HUES64 (cell line): ENCODE data around the gene RCOR1.
"Not testable (repeated sequence)": the region's sequence is repeated elsewhere in the genome, so short reads cannot be mapped to it uniquely, and the experiment has no call there.

Source experiments
- H3K27ac ChIP-seq: 2 replicates; pipeline ENCODE4 v1.7.0; 2013; ENCODE audit warnings: low read depth, low read length, inconsistent platforms
- H3K27me3 ChIP-seq: 2 replicates; pipeline ENCODE4 v1.6.1; 2013; ENCODE audit warnings: mild to moderate bottlenecking, low read length; ENCODE audit not compliant: insufficient read depth
- H3K36me3 ChIP-seq: 2 replicates; pipeline ENCODE4 v1.6.1; 2013; ENCODE audit warnings: mild to moderate bottlenecking, low read length; ENCODE audit not compliant: insufficient read depth
- H3K4me1 ChIP-seq: 2 replicates; pipeline ENCODE4 v1.6.1; 2013; ENCODE audit warnings: mild to moderate bottlenecking, low read length, moderate library complexity; ENCODE audit not compliant: insufficient read depth
- H3K4me3 ChIP-seq: 2 replicates; pipeline ENCODE4 v1.5.1; 2013; ENCODE audit warnings: mild to moderate bottlenecking, low read length, moderate library complexity
- H3K9ac ChIP-seq: 2 replicates; pipeline ENCODE4 v1.6.1; 2013; ENCODE audit warnings: mild to moderate bottlenecking, low read depth, low read length
- H3K9me3 ChIP-seq: 2 replicates; pipeline ENCODE4 v1.6.1; 2013; ENCODE audit warnings: low read depth, low read length; ENCODE audit not compliant: insufficient read depth
- WGBS: fragments of 150-250, 120-280 bp; methylation state at CpG from one replicate; pipeline ENCODE4 v1.1.7; 2013; ENCODE audit warnings: missing lambda C conversion rate; 5-methylcytosine and 5-hydroxymethylcytosine counted together

The RCOR1 gene

DNA sequence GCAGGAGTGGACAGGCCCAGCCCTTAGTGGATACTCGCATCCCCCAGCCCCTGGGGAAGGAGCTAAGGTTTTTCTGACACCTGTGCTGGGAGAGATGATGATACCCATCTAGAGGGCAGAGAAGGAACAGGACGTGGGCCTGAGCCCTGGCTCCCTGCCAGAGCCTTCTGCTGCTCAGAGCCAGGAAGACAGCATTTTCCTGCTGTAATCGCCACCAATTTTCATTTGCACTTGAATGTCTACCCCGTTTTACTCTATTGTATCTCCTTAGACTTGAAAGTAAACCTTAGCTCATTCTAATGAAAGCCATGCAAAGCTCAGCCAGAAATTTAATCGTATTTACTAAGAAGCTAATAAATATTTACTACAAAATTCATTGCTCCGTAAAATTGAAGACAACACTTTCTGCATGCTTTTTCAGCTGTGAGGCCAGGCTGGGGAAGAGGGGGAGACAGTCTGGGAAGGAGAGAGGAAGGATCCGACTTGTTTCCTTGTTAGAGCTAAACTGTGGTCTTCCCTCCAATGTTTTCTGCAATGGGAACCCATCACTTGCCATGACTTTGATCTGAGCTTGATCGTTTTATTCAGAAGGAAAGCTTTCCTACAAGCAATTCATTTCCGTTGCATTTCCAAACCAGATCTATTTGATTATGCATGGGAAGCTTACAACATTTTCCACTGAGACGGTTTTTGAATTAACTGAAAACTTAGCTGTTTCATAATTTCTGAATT, 167.2 kb downstream of the RCOR1 start:
- 57% methylated on average over 10 of the region's 10 CpGs for WGBS

DNA sequence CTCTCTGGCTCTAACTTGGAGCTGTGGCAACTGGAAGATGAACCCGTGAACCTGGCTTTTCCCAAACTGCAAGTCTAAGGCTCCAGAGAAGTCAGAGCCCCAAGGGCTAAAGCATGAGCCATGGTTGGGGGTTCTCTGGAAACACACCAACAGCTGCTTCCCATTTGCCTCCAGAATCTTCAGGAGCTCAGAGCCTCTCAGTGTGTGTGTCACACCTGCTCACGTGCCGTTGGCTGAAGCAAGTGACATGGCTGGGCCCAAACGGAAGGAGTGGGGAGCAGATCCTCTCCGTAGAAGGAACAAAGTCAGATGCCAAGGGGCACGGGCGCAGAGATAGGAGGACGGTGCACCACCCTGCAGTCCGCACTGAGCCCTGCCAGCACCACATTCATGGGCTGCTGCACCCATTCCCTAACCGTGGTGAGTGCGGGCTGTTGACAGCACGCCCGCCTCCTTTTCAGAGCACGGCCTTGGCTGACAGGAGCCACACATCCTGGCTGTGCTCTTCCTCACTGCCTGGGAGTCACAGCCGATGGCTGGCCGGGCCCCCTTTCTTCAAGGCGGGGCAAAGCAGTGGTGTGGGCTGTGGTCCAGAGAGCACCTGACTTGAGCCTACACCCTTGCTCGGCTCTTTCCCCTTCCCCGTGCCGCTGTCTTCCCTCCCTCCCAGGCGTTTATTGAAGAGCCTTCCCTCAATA, 168.2 kb downstream of the RCOR1 start:
- Histone ChIP-seq H3K9ac (no peak overlapping the region), H3K4me3 (no peak overlapping the region), H3K27me3 (no peaks in the 10 kb centered on the region), H3K9me3 (no peaks in the 10 kb centered on the region), H3K27ac (no peak overlapping the region), H3K36me3 (no peaks in the 10 kb centered on the region), H3K4me1 (peaks cover 15% of the 10 kb centered on the region)
- 52% methylated on average over 21 of the region's 21 CpGs for WGBS

More for the DNA sequence above, 167.2 kb downstream of the RCOR1 start:
- Histone ChIP-seq H3K4me3 (no peak overlapping the region), H3K4me1 (peaks cover 15% of the 10 kb centered on the region), H3K27me3 (no peaks in the 10 kb centered on the region), H3K9me3 (no peaks in the 10 kb centered on the region), H3K36me3 (no peaks in the 10 kb centered on the region), H3K27ac (peak overlapping the region; percentile 15; the same call in 1 of the 2 replicates), H3K9ac (no peak overlapping the region)

DNA sequence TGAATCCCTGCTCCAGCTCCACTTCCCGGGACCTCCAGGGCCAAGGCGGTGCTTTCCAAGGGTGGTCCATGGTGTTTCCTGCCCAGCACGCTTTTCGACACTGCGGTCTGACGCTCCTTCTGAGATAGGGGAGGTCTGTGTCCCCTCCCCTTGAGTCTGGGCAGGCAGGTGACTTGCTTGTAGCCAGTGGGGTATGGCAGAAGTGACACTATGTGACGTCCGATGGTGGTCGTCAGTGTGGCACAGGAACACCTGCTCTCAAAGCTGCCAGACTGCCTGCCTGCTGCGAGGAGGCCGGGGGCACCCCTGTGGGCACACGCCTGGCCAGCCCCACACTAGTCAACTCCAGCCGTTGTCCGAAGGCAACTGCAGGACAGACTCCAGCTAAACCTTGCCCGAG, 168.8 kb downstream of the RCOR1 start:
- H3K27ac ChIP-seq: no peak overlapping the region
- H3K4me3 ChIP-seq: no peak overlapping the region
- H3K4me1 ChIP-seq: peaks cover 15% of the 10 kb centered on the region
- no peak overlapping the region for H3K9ac ChIP-seq
- H3K9me3 ChIP-seq: no peaks in the 10 kb centered on the region
- WGBS: 87% methylated on average over 15 of the region's 15 CpGs
- no peaks in the 10 kb centered on the region for H3K27me3 ChIP-seq
- no peaks in the 10 kb centered on the region for H3K36me3 ChIP-seq

DNA sequence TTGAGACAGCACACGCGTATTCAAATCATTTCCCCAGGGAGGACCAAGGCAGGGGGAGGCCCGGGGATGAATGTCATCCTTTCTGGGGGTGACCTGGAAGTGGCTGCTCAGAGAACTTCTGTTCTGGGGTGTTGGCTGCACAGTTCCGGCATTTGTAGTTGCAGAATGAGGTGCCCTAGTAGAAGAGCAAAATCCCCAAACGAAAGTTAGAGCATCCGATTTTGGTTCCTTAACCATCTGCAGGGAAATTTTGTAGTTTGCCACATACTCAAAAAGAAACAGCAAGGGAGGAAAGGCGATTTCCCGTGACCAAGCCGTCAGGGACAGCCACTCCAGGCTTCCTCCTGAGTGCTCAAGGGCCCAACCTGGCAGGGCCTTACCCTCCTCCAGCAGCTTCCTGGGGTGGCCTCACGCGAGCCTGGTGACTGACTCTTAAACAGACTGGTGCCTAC, 171.8 kb downstream of the RCOR1 start:
- 83% methylated on average over 11 of the region's 11 CpGs for whole genome bisulfite sequencing
- no peaks in the 10 kb centered on the region for H3K9me3 ChIP-seq

DNA sequence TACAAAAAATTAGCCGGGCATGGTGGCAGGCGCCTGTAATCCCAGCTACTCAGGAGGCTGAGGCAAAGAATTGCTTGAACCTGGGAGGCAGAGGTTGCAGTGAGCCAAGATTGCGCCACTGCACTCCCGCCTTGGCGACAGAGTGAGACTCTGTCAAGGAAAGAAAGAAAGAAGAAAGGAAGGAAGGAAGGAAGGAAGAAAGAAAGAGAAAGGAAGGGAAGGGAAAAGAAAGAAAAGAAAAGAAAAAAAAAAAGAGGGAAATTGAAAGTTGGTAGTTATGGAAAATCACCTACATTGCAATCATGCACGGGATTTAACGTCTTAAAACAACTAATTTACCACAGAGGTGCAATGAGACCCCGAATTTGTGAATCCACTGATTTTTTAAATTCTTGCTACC, 173.3 kb downstream of the RCOR1 start:
- not testable (repeated sequence) for H3K27me3 ChIP-seq, H3K4me3 ChIP-seq, H3K4me1 ChIP-seq, H3K9me3 ChIP-seq, H3K27ac ChIP-seq, H3K9ac ChIP-seq, H3K36me3 ChIP-seq
- WGBS: 87% methylated on average over 8 of the region's 8 CpGs

More for the DNA sequence above, 171.8 kb downstream of the RCOR1 start:
- Histone ChIP-seq H3K4me3 (no peak overlapping the region), H3K36me3 (no peaks in the 10 kb centered on the region), H3K9ac (no peak overlapping the region), H3K27ac (no peak overlapping the region), H3K4me1 (peaks cover 14% of the 10 kb centered on the region), H3K27me3 (no peaks in the 10 kb centered on the region)

DNA sequence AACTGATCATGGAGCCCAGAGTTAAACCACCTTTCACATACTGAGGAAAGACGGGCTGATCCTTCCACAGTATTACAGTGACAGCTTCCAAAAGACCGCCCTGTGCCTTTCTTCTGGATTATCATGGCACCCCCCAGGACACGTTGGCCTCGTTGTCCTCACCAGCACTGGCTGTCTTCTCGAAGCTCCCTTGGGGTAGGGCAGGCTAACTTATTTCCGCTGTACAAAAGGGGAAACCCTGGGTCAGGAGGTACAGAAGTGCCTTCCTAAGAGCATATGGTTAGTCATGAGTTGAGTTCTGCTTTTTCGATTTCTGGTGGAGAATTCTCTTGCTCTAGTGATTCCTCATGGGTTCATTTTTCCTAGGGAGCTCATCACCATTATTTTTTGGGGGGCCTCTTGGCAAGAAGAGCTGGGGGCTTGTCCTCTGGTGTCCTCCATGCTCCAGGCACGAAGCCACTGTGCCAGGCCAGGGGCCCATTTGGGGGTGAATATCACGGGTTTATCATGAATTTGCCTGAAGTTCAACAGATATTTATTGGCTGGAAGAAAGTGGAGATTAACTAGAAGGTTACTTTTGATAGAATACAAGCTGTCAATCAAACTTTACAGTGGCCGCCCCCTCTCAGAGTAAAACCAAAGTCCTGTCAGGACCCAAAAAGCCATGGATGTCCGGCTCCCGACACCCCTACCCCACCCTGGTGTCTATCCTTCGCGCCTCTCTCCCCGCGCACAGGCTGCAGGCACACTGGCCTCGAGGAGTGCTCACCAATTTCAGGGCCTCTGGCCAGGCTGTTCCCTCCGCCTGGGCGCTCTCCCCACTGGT, 176.0 kb downstream of the RCOR1 start:
- Histone ChIP-seq H3K4me1 (no peaks in the 10 kb centered on the region), H3K36me3 (no peaks in the 10 kb centered on the region), H3K9me3 (no peaks in the 10 kb centered on the region), H3K4me3 (no peak overlapping the region), H3K27ac (no peak overlapping the region), H3K9ac (no peak overlapping the region), H3K27me3 (no peaks in the 10 kb centered on the region)
- WGBS: 92% methylated on average over 19 of the region's 19 CpGs

DNA sequence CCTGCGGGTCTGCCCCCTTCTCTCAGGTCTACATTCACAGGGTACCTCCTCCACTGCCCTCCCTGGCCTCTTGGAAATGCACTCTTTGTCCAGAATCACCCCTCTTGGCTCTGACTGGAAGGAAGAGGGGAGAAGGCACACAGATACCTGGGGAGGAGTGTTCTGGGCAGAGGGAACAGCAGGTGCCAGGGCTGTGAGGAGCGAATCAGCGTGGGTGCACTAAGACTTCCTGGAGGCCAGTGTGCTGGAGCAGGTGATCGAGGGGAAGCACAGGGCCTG, 176.5 kb downstream of the RCOR1 start:
- Histone ChIP-seq H3K9me3 (no peaks in the 10 kb centered on the region), H3K36me3 (no peaks in the 10 kb centered on the region), H3K9ac (no peak overlapping the region), H3K27me3 (no peaks in the 10 kb centered on the region), H3K4me1 (no peaks in the 10 kb centered on the region), H3K4me3 (no peak overlapping the region), H3K27ac (no peak overlapping the region)
- WGBS: 93% methylated on average over 4 of the region's 4 CpGs

DNA sequence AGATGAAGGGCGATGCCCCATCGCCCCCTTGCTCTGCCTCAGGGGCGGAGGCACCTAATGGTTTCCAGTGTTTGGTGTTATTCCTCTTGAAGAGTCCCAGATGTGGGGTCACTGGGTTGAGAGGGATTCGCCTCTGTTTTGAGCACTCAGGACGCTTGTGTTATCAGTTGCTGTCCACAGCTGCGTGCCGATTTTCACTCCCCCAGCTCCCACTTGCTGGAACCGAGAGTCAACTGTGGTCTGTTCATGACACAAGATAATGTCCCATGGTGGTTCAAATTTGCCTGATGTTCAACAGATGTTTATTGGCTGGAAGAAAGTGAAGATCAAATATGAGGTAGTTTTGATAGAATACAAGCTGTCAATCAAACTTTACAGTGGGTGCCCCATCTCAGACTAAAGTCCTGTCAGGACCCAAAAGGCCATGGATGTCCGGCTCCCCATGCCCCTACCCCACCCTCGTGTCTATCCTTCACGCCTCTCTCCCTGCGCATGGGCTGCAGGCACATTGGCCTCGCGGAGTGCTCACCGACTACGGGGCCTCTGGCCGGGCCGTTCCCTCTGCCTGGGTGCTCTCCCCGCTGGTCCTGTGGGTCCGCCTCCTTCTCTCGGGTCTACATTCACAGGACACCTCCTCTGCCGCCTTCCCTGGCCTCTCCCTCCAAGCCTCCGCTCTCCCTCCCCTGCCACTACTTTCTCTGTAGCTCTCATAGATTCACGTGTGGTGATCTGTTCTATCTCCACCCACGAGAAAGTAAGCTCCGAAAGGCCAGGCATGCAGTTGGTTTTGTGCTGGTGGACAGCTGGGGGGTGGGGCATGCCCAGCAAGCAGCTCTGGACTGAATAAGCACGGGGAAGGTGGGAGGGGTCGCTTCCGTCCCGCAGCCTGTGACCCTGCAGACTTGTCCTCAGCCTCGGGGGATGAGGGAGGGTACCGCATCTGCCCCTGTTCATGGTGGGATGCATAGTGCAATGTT, 178.0 kb downstream of the RCOR1 start:
- no peaks in the 10 kb centered on the region for H3K4me1 ChIP-seq
- no peak overlapping the region for H3K27ac ChIP-seq
- no peak overlapping the region for H3K9ac ChIP-seq
- 86% methylated on average over 31 of the region's 32 CpGs for WGBS
- H3K9me3 ChIP-seq: no peaks in the 10 kb centered on the region
- H3K36me3 ChIP-seq: no peaks in the 10 kb centered on the region
- H3K4me3 ChIP-seq: no peak overlapping the region
- no peaks in the 10 kb centered on the region for H3K27me3 ChIP-seq

DNA sequence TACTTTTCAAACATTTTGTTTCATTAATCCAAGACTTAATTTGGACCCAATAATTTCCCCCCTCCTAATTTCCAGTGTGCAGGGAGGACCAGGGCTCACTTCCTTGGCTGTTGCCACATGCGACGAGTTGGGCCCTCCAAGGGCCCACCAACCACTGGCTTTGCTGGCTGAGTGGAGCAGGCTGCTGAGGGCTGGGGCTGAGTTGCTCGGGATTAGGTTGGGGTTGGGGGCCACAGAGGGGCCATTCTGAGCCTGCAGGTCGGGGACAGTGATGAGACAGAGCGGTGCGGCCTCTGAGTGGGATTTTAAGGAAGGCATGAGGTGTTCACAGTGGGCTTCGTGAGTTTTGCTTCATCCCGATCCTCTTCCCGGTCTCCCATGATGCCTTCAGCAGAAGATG, 178.7 kb downstream of the RCOR1 start:
- Histone ChIP-seq H3K27me3 (no peaks in the 10 kb centered on the region), H3K27ac (no peak overlapping the region), H3K4me1 (no peaks in the 10 kb centered on the region), H3K4me3 (no peak overlapping the region), H3K9ac (no peak overlapping the region), H3K36me3 (no peaks in the 10 kb centered on the region), H3K9me3 (no peaks in the 10 kb centered on the region)
- WGBS: 96% methylated on average over 9 of the region's 9 CpGs

DNA sequence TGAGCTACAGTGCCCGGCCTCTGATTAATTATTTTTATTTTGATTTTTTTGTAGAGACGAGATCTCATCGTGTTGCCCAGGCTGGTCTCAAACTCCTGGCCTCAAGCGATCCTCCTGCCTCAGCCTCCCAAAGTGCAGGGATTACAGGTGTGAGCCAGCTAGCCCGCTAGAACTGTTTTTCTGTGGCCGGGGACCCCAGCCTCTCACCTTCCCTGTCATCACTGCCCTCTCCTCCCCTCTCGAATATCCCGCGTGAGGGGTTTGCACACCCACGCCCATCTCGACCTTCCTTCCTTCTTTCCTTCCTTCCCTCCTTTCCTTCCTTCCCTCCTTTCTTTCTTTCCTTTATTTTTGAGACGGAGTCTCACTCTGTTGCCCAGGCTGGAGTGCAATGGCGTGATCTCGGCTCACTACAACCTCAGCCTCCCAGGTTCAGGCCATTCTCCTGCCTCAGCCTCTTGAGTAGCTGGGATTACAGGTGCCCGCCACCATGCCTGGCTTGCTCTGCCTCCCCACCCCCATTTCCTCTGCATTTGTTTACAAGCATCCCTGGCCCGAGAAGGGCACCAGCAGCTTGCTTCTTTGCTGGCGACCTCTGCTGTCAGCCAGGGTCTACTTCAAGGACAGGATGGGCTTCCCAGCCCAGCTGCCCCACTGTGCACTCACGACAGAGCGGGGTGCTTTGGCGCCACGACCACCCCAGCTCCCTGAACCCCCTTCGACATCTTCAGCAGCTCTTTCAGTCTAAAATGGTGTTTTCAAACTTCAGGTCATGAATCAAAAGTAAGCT, 180.5 kb downstream of the RCOR1 start:
- no peaks in the 10 kb centered on the region for H3K4me1 ChIP-seq
- 71% methylated on average over 22 of the region's 22 CpGs for WGBS

More for the DNA sequence above, 180.5 kb downstream of the RCOR1 start:
- Histone ChIP-seq H3K27ac (no peak overlapping the region), H3K9ac (no peak overlapping the region), H3K27me3 (no peaks in the 10 kb centered on the region), H3K4me3 (no peak overlapping the region), H3K9me3 (no peaks in the 10 kb centered on the region), H3K36me3 (no peaks in the 10 kb centered on the region)
